COLO668 (cell line): ENCODE data around the gene SHB.

ENCODE experiments used
- DNase-seq: peaks from one replicate; lab custom pipeline; 2025; ENCODE audit not compliant: unreplicated experiment; lab: John Stamatoyannopoulos, UW

The SHB gene

GRCh38 chr9:38088006-38088925 is 19.2 kb upstream of the SHB start:
- peak; percentile 63 for DNase-seq

- no peak for DNase-seq
Measured at GRCh38 chr9:38086496-38086895, 17.5 kb upstream of the SHB start.

- DNase-seq: no peak
Measured at GRCh38 chr9:38085308-38085707, 16.3 kb upstream of the SHB start.

GRCh38 chr9:38084556-38084880 is 15.5 kb upstream of the SHB start:
- DNase-seq: no peak

- no peak for DNase-seq
Measured at GRCh38 chr9:38083858-38084555, 15.0 kb upstream of the SHB start.

GRCh38 chr9:38082446-38083287 is 13.6 kb upstream of the SHB start:
- DNase-seq: no peak

GRCh38 chr9:38081356-38082108 is 12.5 kb upstream of the SHB start:
- DNase-seq: no peak

- DNase-seq: no peak
Measured at GRCh38 chr9:38079461-38080031, 10.5 kb upstream of the SHB start.

- peak; percentile 27 for DNase-seq
Measured at GRCh38 chr9:38075272-38075671, 6.2 kb upstream of the SHB start.

GRCh38 chr9:38074441-38074961 is 5.5 kb upstream of the SHB start:
- no peak for DNase-seq

GRCh38 chr9:38073882-38074281 is 4.9 kb upstream of the SHB start:
- DNase-seq: no peak

- DNase-seq: no peak
Measured at GRCh38 chr9:38071470-38072134, 2.6 kb upstream of the SHB start.

GRCh38 chr9:38067859-38068681 is 957 bp downstream of the SHB start:
- peak; percentile 68 for DNase-seq

GRCh38 chr9:38066914-38067858 is 1.8 kb downstream of the SHB start:
- DNase-seq: peak; percentile 53

- DNase-seq: peak; percentile 43
Measured at GRCh38 chr9:38066197-38066913, 2.7 kb downstream of the SHB start.

GRCh38 chr9:38065369-38066075 is 3.5 kb downstream of the SHB start:
- no peak for DNase-seq
